Spleen (tissue), 11 donors: ENCODE data around the gene TMED9. TPM values are rescaled to one million over a fixed set of nuclear protein-coding genes. Genes with fewer than 3 reads are reported as not detected.

Experiments used
- DNase-seq: peaks from one replicate; pipeline ENCODE4 v3.0.0-alpha.2; 2020
- H3K27ac ChIP-seq, 8 donors: fragments of 200-600 bp; sonication (generic) in 7 of 8; 1 replicate in 4 of 8; 2 replicates in 4 of 8; pipeline versions ENCODE4 v1.5.0 to v1.8.0; 2016 to 2021; ENCODE audit warnings: inconsistent platforms in 4 of 8, mild to moderate bottlenecking in 4 of 8, moderate library complexity in 1 of 8
- H3K27me3 ChIP-seq, 7 donors: fragments of 200-600 bp; sonication (generic) in 6 of 7; replicated peaks in 1 of 7; 1 replicate in 4 of 7; 2 replicates in 3 of 7; pipeline versions ENCODE4 v1.5.0 to v1.8.0; 2016 to 2021; ENCODE audit warnings: inconsistent platforms in 3 of 7, mild to moderate bottlenecking in 1 of 7
- H3K36me3 ChIP-seq, 6 donors: fragments of 200-600 bp; sonication (generic) in 5 of 6; 1 replicate in 4 of 6; 2 replicates in 2 of 6; pipeline versions ENCODE4 v1.5.0 to v1.8.0; 2016 to 2021; ENCODE audit warnings: inconsistent platforms in 2 of 6
- H3K4me1 ChIP-seq, 6 donors: fragments of 200-600 bp; sonication (generic) in 5 of 6; 1 replicate in 3 of 6; 2 replicates in 3 of 6; pipeline versions ENCODE4 v1.5.0 to v1.8.0; 2016 to 2021; ENCODE audit warnings: inconsistent platforms in 3 of 6
- H3K4me3 ChIP-seq, 8 donors: fragments of 200-600 bp; sonication (generic) in 7 of 8; 1 replicate in 4 of 8; 2 replicates in 4 of 8; pipeline versions ENCODE4 v1.5.0 to v1.8.0; 2016 to 2021; ENCODE audit warnings: inconsistent platforms in 4 of 8, mild to moderate bottlenecking in 4 of 8, moderate library complexity in 2 of 8
- H3K9me3 ChIP-seq, 8 donors: fragments of 200-600 bp; sonication (generic) in 7 of 8; 1 replicate in 4 of 8; 2 replicates in 4 of 8; pipeline versions ENCODE4 v1.5.0 to v1.8.0; 2016 to 2021; ENCODE audit warnings: inconsistent platforms in 4 of 8
- POLR2A ChIP-seq, 3 donors: fragments of 450-650 bp; IDR thresholded peaks; one replicate each; pipeline ENCODE4 v1.5.1; 2017; ENCODE audit warnings: antibody characterized with exemption in 3 of 3, mild to moderate bottlenecking in 1 of 3
- POLR2AphosphoS5 ChIP-seq, 3 donors: sonication (generic); formaldehyde crosslinking; IDR thresholded peaks; one replicate each; pipeline ENCODE4 v1.5.1; 2017; ENCODE audit warnings: antibody characterized with exemption in 3 of 3
- WGBS, 5 donors: extraction: QIAGEN DNeasy Blood & Tissue Kit in 3 of 5; methylation state at CpG; one replicate each; pipeline versions ENCODE4 v1.1.5 to v1.1.7; 2013 to 2018; 5-methylcytosine and 5-hydroxymethylcytosine counted together
- intact Hi-C: fragments of 100-400 bp; cut with DNase I; formaldehyde crosslinking; loops from one replicate; pipeline ENCODE4 v1.15.0; 2023; ENCODE audit warnings: low total_unique reads
- polyA plus RNA-seq, 3 donors: library from polyadenylated mRNA; stranded (reverse); fragments of 200-250 nt; gene quantifications; one replicate each; pipeline ENCODE4 v1.2.1, GENCODE V29; 2013
- total RNA-seq, 7 donors: library from RNA; depleted of rRNA in 3 of 7; stranded (reverse); fragments of >200 nt in 3 of 7; fragmentation: NEBNext Ultra II Directional in 4 of 7; extraction: Animal tissue kit (Norgen Biotek cat#: 25700) in 4 of 7; gene quantifications; one replicate each; pipeline versions ENCODE4 v1.1.0 to v1.2.1, GENCODE V29; 2016 to 2021
- TF ChIP-seq, protein P1 (sequence below), 11 experiments: fragments of 200-600 bp in 7 of 11; fragments of 450-650 bp in 4 of 11; sonication (generic) in 4 of 11; IDR thresholded peaks in 8 of 11; conservative IDR thresholded peaks in 3 of 11; 1 replicate in 7 of 11; 2 replicates in 4 of 11; pipeline versions ENCODE4 v1.4.0 to v1.8.0; 2016 to 2021; ENCODE audit warnings: antibody characterized with exemption in 11 of 11, inconsistent platforms in 4 of 11, mild to moderate bottlenecking in 1 of 11
- donor health status: healthy with polysubstance abuse.
- donor health status: DM: no; HTN: no; CAD: no; lungs with moderate emphysema.
- donor health status: DM: no; HTN: no; CAD: no.
- donor health status: Bipolar disorder and iron deficiency.
- donor health status: healthy.
- donor health status: DM: no; HTN: no; CAD: no.
- donor health status: DM: yes; HTN: yes; CAD: no.

Gene TMED9
- total and polyA plus RNA-seq, 10 donors: 52.6 to 126 (median 98.2) TPM

DNA sequence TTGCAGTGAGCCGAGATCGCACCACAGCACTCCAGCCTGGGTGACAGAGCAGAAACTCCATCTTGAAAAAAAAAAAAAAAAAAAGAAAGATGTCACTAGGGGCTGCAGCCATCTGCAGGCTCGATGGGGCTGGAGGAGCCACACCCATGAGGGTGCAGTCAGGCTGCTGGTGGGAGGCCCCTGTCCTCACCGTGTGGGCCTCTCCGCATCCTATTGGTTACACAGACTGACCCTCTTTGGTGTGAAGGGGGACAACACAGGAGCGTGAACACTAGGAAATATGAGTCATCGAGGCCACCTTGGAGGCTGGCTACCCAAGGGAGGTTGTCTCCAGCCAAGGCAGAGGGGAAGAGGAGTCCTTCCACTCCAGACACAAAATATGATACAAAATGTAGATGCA, 23.7 kb upstream of the TMED9 start:
- H3K36me3 ChIP-seq: no peaks in the 10 kb centered on the region

GRCh38 chr5:177569894-177570293, 22.1 kb upstream of the TMED9 start:
- H3K9me3 ChIP-seq: peaks cover 0 to 9% (median 0%) of the 10 kb centered on the region in 8 donors
- TF ChIP-seq, protein P1, sequence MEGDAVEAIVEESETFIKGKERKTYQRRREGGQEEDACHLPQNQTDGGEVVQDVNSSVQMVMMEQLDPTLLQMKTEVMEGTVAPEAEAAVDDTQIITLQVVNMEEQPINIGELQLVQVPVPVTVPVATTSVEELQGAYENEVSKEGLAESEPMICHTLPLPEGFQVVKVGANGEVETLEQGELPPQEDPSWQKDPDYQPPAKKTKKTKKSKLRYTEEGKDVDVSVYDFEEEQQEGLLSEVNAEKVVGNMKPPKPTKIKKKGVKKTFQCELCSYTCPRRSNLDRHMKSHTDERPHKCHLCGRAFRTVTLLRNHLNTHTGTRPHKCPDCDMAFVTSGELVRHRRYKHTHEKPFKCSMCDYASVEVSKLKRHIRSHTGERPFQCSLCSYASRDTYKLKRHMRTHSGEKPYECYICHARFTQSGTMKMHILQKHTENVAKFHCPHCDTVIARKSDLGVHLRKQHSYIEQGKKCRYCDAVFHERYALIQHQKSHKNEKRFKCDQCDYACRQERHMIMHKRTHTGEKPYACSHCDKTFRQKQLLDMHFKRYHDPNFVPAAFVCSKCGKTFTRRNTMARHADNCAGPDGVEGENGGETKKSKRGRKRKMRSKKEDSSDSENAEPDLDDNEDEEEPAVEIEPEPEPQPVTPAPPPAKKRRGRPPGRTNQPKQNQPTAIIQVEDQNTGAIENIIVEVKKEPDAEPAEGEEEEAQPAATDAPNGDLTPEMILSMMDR (IDR thresholded peaks at IDR 0.05 in 8 of 11, conservative IDR thresholded peaks at IDR 0.05 in 3 of 11): no peak
- TF ChIP-seq POLR2A (IDR thresholded peaks at IDR 0.05): no peak
- no peak for TF ChIP-seq POLR2AphosphoS5 (IDR thresholded peaks at IDR 0.05)
- 54 to 86% (median 72%) methylated on average over 2 of the region's 2 CpGs for WGBS, 5 donors
- intact Hi-C loops: no loop called here
- H3K27me3 ChIP-seq: peaks cover 0 to 21% (median 0%) of the 10 kb centered on the region in 7 donors
- no peak overlapping the region for H3K4me3 ChIP-seq
- H3K4me1 ChIP-seq: no peaks in the 10 kb centered on the region
- H3K27ac ChIP-seq: no peak overlapping the region
- no peaks in the 10 kb centered on the region for H3K36me3 ChIP-seq
- no peak for DNase-seq

More for the DNA sequence above, 23.7 kb upstream of the TMED9 start:
- 71 to 75% (median 74%) methylated on average over 7 of the region's 7 CpGs for WGBS, 5 donors
- intact Hi-C loops: no loop called here
- TF ChIP-seq POLR2AphosphoS5 (IDR thresholded peaks at IDR 0.05): no peak
- TF ChIP-seq, protein P1 (IDR thresholded peaks at IDR 0.05 in 8 of 11, conservative IDR thresholded peaks at IDR 0.05 in 3 of 11): no peak
- H3K9me3 ChIP-seq: peaks cover 0 to 9% (median 0%) of the 10 kb centered on the region in 8 donors
- H3K4me1 ChIP-seq: no peaks in the 10 kb centered on the region
- no peak for DNase-seq
- H3K27ac ChIP-seq: no peak overlapping the region
- H3K4me3 ChIP-seq: no peak overlapping the region
- peaks cover 0 to 21% (median 0%) of the 10 kb centered on the region in 7 donors for H3K27me3 ChIP-seq

DNA sequence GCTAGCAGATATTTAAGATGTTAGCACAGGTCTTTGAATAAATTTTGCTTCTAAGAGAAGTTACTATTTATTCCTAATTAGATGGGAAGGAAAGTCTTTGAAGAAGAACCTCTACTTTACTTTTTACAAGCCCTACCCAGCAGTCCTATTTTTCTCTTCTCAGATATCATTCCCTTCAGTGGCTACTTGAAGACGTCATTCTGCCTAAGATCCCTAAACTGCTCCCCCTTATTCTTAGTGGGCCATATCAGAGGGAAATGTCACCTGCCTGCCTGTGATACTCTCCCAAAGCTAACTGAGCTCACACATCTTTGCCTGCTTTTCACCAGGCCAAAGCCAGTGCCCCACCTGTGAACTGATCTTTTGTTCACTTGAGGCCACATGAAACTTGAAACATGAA, 16.5 kb upstream of the TMED9 start:
- WGBS, 5 donors: 66 to 74% (median 68%) methylated on average over 1 of the region's 1 CpG
- DNase-seq: no peak

DNA sequence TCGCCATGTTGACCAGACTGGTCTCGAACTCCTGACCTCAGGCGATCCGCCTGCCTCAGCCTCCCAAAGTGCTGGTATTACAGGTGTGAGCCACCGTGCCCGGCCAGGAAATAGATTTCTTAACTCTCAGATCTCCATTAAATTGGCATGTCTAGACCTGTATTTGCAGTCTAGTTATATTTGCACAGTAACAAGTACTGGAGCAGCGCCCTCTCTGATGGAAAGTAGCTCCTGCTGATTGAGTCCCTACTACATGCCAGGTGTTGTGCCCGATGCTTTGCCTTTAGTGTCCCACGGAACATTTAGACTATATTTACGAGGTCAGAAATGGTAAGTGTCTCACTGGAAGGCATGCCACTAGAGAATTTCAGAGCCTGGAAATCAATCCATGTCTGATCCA, 15.8 kb upstream of the TMED9 start:
- 79 to 94% (median 85%) methylated on average over 10 of the region's 10 CpGs for whole genome bisulfite sequencing, 5 donors
- Histone ChIP-seq H3K9me3 (peaks cover 0 to 9% (median 0%) of the 10 kb centered on the region in 8 donors), H3K27ac (no peak overlapping the region), H3K36me3 (no peaks in the 10 kb centered on the region), H3K4me3 (no peak overlapping the region), H3K27me3 (no peaks in the 10 kb centered on the region), H3K4me1 (no peaks in the 10 kb centered on the region)
- no peak for TF ChIP-seq POLR2AphosphoS5 (IDR thresholded peaks at IDR 0.05)
- no peak for TF ChIP-seq POLR2A (IDR thresholded peaks at IDR 0.05)
- intact Hi-C loops: no loop called here
- DNase-seq: no peak

More for the DNA sequence above, 16.5 kb upstream of the TMED9 start:
- TF ChIP-seq POLR2A (IDR thresholded peaks at IDR 0.05): no peak
- TF ChIP-seq POLR2AphosphoS5 (IDR thresholded peaks at IDR 0.05): no peak
- TF ChIP-seq, protein P1 (IDR thresholded peaks at IDR 0.05 in 8 of 11, conservative IDR thresholded peaks at IDR 0.05 in 3 of 11): no peak
- no peaks in the 10 kb centered on the region for H3K36me3 ChIP-seq
- intact Hi-C loops: no loop called here
- no peak overlapping the region for H3K4me3 ChIP-seq
- H3K9me3 ChIP-seq: peaks cover 0 to 9% (median 0%) of the 10 kb centered on the region in 8 donors
- no peaks in the 10 kb centered on the region for H3K27me3 ChIP-seq
- no peaks in the 10 kb centered on the region for H3K4me1 ChIP-seq
- no peak overlapping the region for H3K27ac ChIP-seq

DNA sequence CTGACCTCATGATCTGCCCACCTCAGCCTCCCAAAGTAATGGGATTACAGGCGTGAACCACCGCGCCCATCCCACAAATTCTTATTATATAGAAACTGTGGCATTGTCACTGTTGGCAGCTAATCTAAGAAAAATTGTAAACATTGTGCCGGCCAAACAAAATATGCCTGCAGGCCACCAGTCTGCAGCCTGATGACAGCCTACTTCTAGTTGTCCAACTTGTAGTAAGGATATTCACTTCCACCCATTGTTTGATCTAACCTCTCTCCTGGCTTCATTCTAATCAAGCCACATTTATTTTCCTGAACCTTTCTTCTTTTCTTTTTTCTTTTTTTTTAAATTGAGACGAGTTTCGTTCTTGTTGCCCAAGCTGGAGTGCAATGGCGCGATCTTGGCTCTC, 13.7 kb upstream of the TMED9 start:
- no peaks in the 10 kb centered on the region for H3K9me3 ChIP-seq
- peaks cover 0 to 7% (median 0%) of the 10 kb centered on the region in 7 donors for H3K27me3 ChIP-seq
- 87 to 96% (median 95%) methylated on average over 8 of the region's 8 CpGs for WGBS, 5 donors
- intact Hi-C loops: no loop called here
- no peaks in the 10 kb centered on the region for H3K4me1 ChIP-seq
- TF ChIP-seq POLR2AphosphoS5 (IDR thresholded peaks at IDR 0.05): no peak
- no peak overlapping the region for H3K4me3 ChIP-seq
- H3K36me3 ChIP-seq: no peaks in the 10 kb centered on the region
- peak; percentile 6 for DNase-seq
- no peak overlapping the region for H3K27ac ChIP-seq
